Measurements from ENCODE around the gene BLM. TPM values are rescaled to one million over a fixed set of nuclear protein-coding genes. Genes with fewer than 3 reads are reported as not detected.

BLM gene
- total RNA-seq, 1 experiment from 2014 or later, result 24.6 TPM

GRCh38 chr15:90789462-90789861, 72.3 kb downstream of the BLM start:
- no peak for DNase-seq (ENCODE audit: low read depth, low spot score)
- no TSS peak for BruUV-seq (replicated peaks)
- Histone ChIP-seq H3K27me3 (ENCODE audit: insufficient read depth, low read length) (no peaks in the 10 kb centered on the region), H3K9me2 (ENCODE audit: insufficient read depth) (no peaks in the 10 kb centered on the region), H3K4me2 (ENCODE audit: low read length) (no peak overlapping the region), H3K27ac (ENCODE audit: low read depth, low read length) (no peak overlapping the region), H3K79me2 (ENCODE audit: insufficient read depth, low read length) (no peaks in the 10 kb centered on the region), H3K9ac (ENCODE audit: low read length) (no peak overlapping the region), H3K4me1 (ENCODE audit: control insufficient read depth in 1 of 2, insufficient read depth in 2 of 2, low read length in 2 of 2) (no peaks in the 10 kb centered on the region), H3K36me3 (ENCODE audit: control insufficient read depth in 1 of 2, insufficient read depth in 2 of 2, low read length in 2 of 2) (peaks cover 9 to 11% of the 10 kb centered on the region in 2 experiments; a peak in 3 of 4 replicates), H4K20me1 (ENCODE audit: insufficient read depth) (no peaks in the 10 kb centered on the region), H2AFZ (ENCODE audit: low read depth, low read length, poor library complexity, severe bottlenecking) (no peak overlapping the region), H3K4me3 (replicated peaks in 1 of 2; ENCODE audit: low read depth in 1 of 2, low read length in 2 of 2) (no peak overlapping the region), H3K9me3 (ENCODE audit: control insufficient read depth in 1 of 2, insufficient read depth in 1 of 2, low read depth in 1 of 2, low read length in 2 of 2) (no peaks in the 10 kb centered on the region)
- no peak for TF ChIP-seq ZFX (IDR thresholded peaks at IDR 0.05)
- no peak for TF ChIP-seq CEBPB (IDR thresholded peaks at IDR 0.05; ENCODE audit: low read depth)
- no peak for TF ChIP-seq EZH2 (IDR thresholded peaks at IDR 0.05)
- TF ChIP-seq, protein P1, sequence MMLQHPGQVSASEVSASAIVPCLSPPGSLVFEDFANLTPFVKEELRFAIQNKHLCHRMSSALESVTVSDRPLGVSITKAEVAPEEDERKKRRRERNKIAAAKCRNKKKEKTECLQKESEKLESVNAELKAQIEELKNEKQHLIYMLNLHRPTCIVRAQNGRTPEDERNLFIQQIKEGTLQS (IDR thresholded peaks at IDR 0.05), result no peak
- no peak for TF ChIP-seq POLR2A (IDR thresholded peaks at IDR 0.05; ENCODE audit: borderline replicate concordance, extremely low read depth, insufficient read depth, insufficient read length)
- no peak for TF ChIP-seq ZNF274 (IDR thresholded peaks at IDR 0.05; ENCODE audit: low read depth, low read length)
- TF ChIP-seq JUND (IDR thresholded peaks at IDR 0.05), result no peak
- no peak for TF ChIP-seq SRF (IDR thresholded peaks at IDR 0.05; ENCODE audit: low read depth)
- RAD21 ChIA-PET (ENCODE audit: low non-redundant PET in 1 of 2, low total read pairs in 2 of 2, uncharacterized antibody in 2 of 2, unreplicated experiment in 2 of 2), result no interaction called here
- intact Hi-C loops (cut with micrococcal nuclease), result no loop called here
- CTCF ChIA-PET, result no interaction called here
- POLR2A ChIA-PET, result no interaction called here
- ATAC-seq, result no peak

DNA sequence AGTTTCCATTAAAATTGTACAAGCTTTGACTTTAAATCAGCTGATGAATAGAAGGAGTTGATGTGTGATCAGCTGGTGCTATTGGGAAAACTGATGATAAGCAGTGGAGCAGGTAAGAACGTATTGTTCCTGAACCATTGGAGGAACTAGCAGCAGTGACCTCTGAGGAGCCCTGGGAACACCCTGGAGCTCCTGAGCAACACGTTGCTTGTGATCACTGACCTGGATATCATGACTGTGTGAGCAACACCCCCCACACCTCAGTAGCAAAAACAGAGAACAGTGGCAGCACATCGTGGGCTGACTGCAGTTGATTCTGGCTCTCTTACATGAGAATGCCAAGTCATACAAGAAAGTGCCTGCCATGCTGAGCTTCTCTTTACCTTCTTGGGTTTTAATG, 72.9 kb downstream of the BLM start:
- H3K27me3 ChIP-seq (ENCODE audit: insufficient read depth, low read length), result no peaks in the 10 kb centered on the region
- H3K4me3 ChIP-seq (replicated peaks in 1 of 2; ENCODE audit: low read depth in 1 of 2, low read length in 2 of 2), result no peak overlapping the region
- DNase-seq (ENCODE audit: low read depth, low spot score) (no peak), ATAC-seq (no peak)
- intact Hi-C loops (cut with micrococcal nuclease), result no loop called here
- H3K27ac ChIP-seq (ENCODE audit: low read depth, low read length), result no peak overlapping the region
- H3K36me3 ChIP-seq (ENCODE audit: control insufficient read depth in 1 of 2, insufficient read depth in 2 of 2, low read length in 2 of 2), result peaks cover 11 to 12% of the 10 kb centered on the region in 2 experiments
- H3K4me2 ChIP-seq (ENCODE audit: low read length), result no peak overlapping the region
- no TSS peak for BruUV-seq (replicated peaks)
- H4K20me1 ChIP-seq (ENCODE audit: insufficient read depth), result no peaks in the 10 kb centered on the region
- no peaks in the 10 kb centered on the region for H3K4me1 ChIP-seq (ENCODE audit: control insufficient read depth in 1 of 2, insufficient read depth in 2 of 2, low read length in 2 of 2)
- H3K9ac ChIP-seq (ENCODE audit: low read length), result no peak overlapping the region
- H3K9me3 ChIP-seq (ENCODE audit: control insufficient read depth in 1 of 2, insufficient read depth in 1 of 2, low read depth in 1 of 2, low read length in 2 of 2), result no peaks in the 10 kb centered on the region
- no peak overlapping the region for H2AFZ ChIP-seq (ENCODE audit: low read depth, low read length, poor library complexity, severe bottlenecking)
- ChIA-PET CTCF (no interaction called here), POLR2A (no interaction called here), RAD21 (ENCODE audit: low non-redundant PET in 1 of 2, low total read pairs in 2 of 2, uncharacterized antibody in 2 of 2, unreplicated experiment in 2 of 2) (no interaction called here)
- no peaks in the 10 kb centered on the region for H3K79me2 ChIP-seq (ENCODE audit: insufficient read depth, low read length)
- H3K9me2 ChIP-seq (ENCODE audit: insufficient read depth), result no peaks in the 10 kb centered on the region
- TF ChIP-seq ELF1 (IDR thresholded peaks at IDR 0.05; ENCODE audit: borderline replicate concordance, low read depth), result no peak
- TF ChIP-seq, protein P1 (IDR thresholded peaks at IDR 0.05), result no peak
- TF ChIP-seq TCF7L2 (IDR thresholded peaks at IDR 0.05; ENCODE audit: borderline replicate concordance, extremely low read depth, insufficient read depth, insufficient read length), result no peak
- TF ChIP-seq, protein P2, sequence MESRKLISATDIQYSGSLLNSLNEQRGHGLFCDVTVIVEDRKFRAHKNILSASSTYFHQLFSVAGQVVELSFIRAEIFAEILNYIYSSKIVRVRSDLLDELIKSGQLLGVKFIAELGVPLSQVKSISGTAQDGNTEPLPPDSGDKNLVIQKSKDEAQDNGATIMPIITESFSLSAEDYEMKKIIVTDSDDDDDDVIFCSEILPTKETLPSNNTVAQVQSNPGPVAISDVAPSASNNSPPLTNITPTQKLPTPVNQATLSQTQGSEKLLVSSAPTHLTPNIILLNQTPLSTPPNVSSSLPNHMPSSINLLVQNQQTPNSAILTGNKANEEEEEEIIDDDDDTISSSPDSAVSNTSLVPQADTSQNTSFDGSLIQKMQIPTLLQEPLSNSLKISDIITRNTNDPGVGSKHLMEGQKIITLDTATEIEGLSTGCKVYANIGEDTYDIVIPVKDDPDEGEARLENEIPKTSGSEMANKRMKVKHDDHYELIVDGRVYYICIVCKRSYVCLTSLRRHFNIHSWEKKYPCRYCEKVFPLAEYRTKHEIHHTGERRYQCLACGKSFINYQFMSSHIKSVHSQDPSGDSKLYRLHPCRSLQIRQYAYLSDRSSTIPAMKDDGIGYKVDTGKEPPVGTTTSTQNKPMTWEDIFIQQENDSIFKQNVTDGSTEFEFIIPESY (IDR thresholded peaks at IDR 0.05; ENCODE audit: extremely low read depth, insufficient replicate concordance, low read length), result no peak
- TF ChIP-seq YY1 (IDR thresholded peaks at IDR 0.05; ENCODE audit: extremely low read depth, insufficient replicate concordance, low read depth, low read length), result no peak
- TF ChIP-seq CEBPB (IDR thresholded peaks at IDR 0.05; ENCODE audit: low read depth), result no peak
- TF ChIP-seq ZNF274 (IDR thresholded peaks at IDR 0.05; ENCODE audit: low read depth, low read length), result no peak
- TF ChIP-seq, protein P3, sequence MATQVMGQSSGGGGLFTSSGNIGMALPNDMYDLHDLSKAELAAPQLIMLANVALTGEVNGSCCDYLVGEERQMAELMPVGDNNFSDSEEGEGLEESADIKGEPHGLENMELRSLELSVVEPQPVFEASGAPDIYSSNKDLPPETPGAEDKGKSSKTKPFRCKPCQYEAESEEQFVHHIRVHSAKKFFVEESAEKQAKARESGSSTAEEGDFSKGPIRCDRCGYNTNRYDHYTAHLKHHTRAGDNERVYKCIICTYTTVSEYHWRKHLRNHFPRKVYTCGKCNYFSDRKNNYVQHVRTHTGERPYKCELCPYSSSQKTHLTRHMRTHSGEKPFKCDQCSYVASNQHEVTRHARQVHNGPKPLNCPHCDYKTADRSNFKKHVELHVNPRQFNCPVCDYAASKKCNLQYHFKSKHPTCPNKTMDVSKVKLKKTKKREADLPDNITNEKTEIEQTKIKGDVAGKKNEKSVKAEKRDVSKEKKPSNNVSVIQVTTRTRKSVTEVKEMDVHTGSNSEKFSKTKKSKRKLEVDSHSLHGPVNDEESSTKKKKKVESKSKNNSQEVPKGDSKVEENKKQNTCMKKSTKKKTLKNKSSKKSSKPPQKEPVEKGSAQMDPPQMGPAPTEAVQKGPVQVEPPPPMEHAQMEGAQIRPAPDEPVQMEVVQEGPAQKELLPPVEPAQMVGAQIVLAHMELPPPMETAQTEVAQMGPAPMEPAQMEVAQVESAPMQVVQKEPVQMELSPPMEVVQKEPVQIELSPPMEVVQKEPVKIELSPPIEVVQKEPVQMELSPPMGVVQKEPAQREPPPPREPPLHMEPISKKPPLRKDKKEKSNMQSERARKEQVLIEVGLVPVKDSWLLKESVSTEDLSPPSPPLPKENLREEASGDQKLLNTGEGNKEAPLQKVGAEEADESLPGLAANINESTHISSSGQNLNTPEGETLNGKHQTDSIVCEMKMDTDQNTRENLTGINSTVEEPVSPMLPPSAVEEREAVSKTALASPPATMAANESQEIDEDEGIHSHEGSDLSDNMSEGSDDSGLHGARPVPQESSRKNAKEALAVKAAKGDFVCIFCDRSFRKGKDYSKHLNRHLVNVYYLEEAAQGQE (IDR thresholded peaks at IDR 0.05; ENCODE audit: low read depth), result no peak
- TF ChIP-seq EGR1 (IDR thresholded peaks at IDR 0.05; ENCODE audit: low read depth), result no peak
- TF ChIP-seq ZFX (IDR thresholded peaks at IDR 0.05), result no peak
- no peak for TF ChIP-seq JUND (IDR thresholded peaks at IDR 0.05)
- TF ChIP-seq EZH2 (IDR thresholded peaks at IDR 0.05), result no peak

All from HCT116 (cell line).